SHP77 treated with DMSO at 0.1 percent for 48 hours (cell line): ENCODE data around the gene ST7.

Experiments used
- DNase-seq: peaks from one replicate; lab custom pipeline; 2025; lab: John Stamatoyannopoulos, UW

Gene ST7

DNA sequence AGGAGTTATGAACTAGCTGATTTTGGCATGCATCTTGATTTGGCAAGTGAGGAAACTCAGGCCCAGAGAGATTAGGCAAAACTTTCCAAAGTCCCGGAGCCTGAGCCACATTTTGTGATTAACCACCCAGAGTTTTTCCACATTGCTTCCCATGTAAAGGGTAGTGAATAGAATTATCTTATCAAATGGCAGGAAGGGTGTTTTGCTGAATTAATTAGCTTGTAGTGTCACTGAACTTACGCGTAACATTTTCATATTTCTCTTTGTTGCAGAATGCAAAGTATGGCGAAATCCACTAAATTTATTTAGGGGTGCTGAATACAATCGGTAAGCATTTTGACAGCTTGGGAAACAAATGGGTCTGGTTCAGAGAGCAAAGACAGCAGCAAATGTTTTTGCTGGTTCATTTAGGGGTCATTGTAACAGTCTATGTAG, 176.2 kb downstream of the ST7 start:
- no peak for DNase-seq

DNA sequence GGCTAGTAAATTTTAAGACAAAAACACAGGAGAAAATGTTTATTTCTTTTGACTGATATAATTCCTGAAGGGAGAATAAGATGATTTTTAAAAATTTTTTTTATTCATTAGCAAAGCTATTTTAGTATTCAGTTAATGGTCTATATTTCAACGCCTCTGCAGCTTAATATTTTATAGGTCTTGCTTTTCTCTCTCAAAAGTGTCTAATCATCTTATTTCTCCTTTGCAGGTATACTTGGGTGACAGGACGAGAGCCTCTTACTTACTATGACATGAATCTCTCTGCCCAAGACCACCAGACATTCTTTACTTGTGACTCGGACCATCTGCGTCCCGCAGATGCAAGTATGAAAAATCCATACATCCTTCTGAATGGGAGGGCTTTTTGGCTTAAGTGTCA, 177.0 kb downstream of the ST7 start:
- DNase-seq = no peak

DNA sequence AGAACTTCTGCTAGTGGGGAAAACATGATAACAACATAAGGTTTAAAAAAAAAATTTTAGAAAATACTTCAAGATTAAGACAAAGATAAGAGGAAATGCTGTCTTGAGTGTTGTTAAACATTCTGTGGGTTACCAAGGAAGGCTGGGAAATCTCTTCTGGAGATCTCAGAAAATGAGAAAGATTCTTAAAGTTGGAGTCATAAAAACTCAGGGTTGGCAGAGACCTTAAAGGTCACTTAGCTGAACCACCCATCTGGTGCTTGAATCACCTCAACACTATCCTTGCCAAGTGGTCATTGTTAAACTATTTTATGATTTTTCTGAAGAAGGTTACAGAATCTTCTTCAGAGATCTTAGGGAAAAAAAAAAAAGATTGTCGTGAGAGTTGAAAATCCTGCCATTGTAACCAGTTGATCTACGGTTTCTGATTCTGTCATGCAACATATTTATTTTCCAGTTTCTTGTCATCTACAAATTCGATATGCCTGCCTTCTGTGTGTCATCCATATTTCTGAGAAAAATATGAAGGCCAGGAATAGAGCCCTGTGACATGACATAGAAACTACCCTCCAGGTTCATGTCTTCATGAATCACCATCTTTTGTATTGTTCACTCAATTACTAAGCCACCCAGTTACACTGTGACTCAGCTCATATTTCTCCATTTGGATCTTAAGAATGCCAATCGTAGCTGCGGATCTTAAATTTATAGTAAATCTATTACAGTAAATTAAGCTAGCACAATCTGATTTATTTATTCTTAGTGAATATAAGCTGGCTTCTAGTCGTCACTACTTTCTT, 179.2 kb downstream of the ST7 start:
- DNase-seq = no peak

DNA sequence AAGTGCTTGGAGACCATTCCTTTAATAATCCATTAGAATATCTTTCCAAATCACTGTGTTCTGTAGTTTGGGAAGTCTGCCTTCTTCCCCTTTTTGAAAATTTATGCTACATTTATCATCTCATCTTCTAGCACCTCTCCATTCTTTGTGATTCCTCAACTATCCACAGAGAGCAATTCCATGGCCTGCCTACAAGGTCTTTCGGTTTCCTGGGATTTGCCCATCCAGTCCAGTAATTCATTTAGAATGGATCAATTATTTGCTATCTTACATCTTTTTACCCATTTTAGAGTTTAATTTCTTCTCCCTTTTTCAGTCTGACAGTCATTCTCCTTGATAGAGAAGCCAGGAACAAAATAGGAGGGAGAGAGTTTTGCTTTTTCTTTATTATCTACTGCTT, 179.8 kb downstream of the ST7 start:
- no peak for DNase-seq

DNA sequence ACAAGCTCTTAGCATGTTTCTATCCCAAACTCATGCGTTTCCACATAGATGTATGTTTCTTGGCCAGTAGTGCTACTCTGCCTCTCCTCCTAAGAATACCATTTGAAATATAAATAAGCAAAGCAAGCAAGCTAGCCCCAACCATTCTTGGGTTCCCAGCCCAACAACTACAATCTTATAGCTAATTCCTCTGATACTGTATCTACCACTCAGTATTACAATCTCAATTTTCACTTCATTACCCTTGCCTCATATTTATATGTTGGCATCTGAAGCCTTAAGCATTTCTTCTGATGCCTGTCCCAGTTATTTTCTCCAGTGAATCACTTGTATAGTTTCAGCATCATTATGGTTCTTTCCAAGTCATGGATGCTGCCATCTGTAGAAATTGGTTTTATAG, 181.1 kb downstream of the ST7 start:
- no peak for DNase-seq

DNA sequence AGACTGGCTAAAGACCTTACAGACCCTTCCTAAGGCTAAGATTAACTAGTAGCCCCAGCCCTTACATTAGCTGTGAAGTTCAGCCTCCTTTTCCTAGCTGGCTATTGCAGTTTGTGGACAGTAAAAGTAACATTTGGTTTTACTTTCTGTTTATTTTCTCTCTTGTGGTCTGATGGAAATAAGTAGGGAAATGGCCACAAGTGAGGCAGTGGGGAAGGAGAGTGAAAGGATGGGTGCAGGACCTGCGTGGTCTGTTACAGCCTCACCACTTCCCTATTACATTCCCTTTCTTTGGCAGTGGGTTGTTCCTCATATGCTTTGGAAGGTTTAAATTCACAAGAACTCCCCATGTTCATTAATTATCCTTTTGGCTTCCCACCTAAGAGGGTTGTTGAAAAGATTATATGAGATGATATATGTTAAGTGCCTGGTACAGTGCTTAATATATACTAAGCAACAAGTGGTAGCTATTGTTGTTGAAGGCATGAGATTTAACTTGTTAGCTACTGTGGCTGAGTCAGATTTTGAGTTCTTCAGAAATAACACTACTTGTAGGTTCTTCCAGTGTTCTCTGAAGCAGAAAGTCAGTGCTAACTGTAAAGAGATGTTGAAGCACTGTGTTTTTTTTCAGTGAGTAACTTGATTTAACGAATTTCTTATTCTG, 181.7 kb downstream of the ST7 start:
- DNase-seq = no peak

DNA sequence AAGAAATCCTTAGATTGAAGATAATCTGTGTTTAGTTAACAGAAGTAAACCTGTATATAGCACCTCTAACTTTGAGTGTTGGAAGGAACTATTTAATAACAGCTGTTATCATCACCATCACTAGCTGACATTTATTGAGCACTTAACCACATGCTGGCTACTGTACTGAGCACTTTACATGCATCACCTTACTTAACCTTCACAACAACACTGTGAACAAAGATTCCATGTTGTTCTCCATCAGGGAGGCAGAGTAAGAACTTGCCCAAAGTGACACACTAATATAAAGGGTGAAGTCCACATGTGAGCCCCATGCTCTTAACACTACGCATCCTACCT, 182.2 kb downstream of the ST7 start:
- DNase-seq = no peak

DNA sequence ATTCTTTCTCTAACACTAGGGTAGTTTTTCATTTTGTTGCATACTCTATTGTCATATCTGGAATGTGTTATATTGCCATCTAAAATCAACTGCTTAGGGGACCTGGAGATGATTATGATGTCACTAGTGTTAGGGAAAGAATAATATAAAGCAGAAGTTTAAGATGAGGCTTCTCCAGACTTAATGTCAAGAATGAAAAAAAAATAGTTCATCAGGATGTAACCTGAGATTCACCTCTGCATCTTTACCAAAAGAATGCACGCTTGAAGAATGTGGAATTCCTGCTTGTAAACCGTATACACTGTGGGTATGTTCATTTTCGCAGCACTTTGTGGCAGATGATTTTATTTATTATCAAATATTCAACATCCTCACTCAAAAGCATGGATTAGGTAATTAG, 184.6 kb downstream of the ST7 start:
- no peak for DNase-seq

DNA sequence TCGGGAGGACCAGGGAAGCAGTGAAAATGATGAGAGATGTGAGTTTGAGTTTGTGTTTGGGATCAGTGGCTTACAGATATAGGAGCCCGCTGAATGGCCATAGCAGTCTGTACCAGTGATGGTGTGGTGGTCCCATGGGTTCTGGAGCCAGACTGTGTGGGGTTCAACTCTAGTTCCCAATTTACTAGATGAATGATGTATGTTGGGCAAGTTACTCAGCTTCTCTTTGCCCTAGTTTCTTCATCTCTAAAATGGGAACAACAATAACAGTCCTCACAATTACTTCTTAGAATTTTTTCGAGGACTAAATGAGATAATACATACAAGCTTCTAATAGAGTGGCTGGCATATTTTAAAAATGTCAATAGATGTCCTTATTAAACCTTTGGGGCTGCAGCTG, 185.2 kb downstream of the ST7 start:
- DNase-seq = no peak

DNA sequence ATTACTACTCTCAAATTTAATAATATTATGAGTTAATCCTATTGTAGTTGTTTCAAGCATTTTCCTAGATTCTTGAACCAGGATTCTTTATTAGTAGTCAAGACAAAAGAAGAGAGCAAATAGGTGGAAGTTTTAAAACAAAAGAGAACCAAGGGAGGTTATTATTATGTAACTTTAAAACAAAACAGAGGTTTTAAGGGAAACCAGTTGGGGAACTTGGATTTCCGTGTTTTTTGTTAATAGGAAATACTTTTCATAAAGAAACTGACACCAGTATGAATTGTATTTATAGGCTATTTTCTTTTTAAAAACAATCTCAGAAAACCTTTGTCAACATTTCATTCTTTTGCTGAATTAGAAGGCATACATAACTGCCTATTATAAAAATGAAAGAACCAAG, 185.7 kb downstream of the ST7 start:
- DNase-seq = no peak

DNA sequence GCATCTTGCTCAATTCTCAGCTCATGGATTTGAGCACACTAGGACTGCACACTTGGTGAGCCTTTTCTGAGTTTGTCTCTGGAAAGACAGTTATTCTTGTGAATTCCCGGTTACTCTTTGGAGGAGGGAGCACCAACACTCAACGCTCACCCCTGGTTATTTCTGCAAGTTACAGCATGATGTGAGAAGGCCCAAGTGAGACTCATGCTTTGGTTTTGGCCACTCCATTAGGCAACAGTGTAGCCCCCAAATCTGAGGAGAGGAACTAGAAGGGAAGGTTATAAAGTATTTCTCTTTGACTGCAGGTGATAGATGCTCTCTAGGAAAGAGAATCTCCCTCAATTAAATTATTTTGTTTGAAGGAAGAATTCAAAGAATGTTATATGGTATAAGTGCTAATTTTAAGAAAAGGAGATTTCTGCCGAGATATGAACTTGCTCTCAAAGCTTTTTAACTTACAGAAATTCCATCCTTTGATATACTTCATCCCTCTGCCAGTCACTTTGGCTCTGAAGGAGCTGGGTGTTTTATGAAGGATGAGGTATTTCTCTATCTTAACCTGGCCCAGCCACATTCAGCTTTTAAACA, 186.2 kb downstream of the ST7 start:
- no peak for DNase-seq

DNA sequence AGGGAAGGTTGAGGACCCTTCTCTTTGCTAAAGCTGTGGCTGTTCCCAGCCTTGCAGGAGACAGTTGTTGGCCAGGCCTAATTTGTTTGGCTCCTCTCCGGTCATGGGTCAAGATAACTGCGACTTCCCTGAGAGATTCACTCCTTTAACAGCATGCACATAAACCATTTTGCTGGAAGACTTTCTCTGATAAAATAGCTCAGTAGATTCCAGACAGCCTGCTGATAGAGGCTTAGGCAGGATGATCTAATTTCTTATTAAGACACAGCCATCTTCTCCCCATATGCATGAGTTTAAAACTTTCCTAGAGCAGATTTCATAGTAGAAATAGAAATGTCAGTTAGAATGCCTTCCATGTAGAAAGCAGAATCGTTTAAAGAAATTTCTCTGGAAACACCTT, 187.6 kb downstream of the ST7 start:
- no peak for DNase-seq

DNA sequence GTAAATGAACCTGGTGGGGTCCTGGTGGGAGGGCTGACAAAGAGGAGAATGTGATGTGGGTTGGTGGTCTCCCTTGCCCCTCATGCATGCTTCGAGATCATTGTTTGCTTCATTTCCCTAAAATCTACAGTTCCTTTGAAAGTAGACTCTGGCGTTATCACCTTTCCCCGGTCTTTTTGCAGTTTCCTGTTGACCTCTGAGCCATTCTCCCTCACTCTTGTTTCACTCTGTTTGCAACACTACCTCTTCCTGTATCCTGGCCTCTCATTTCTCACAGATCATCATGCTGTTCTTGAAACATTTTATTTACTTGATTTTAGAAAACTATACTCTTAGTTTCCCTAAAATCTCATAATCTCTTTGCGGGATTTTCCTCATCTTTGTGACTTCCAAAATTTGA, 189.8 kb downstream of the ST7 start:
- DNase-seq = no peak

DNA sequence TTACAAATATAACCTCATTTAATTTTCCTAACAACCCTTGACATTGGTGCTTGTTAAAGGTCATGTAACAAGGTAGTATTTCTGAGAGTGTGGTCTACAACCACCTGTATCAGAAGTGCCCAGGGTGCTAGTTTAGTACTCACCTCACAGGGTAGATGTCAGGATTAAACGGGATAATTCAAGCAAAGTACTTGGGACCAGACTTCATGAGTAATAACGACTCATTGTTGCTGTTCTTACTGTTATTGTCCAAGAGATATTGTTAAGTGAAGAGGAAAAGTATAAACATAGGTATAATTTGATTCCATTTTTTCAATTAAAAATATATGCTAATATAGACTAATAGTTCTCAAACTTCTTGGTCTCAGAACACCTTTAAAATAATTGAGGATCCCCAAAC, 190.3 kb downstream of the ST7 start:
- DNase-seq = no peak

DNA sequence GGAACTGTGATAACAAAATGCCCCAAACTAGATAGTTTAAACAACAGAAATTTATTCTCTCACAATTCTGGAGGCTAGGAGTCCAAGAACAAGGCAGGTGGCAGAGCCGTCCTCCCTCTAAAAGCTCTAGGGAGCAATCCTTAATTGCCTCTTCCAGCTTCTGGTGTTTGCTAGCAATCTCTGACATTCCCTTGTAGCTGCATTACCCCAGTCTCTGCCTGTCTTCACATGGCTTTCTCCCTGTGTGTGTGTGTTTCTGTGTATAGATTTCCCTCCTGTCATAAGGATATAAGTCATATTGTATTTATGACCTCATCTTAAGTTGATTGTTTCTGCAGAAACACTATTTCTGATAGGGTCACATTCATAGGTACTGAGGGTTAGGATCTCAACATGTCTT, 192.0 kb downstream of the ST7 start:
- no peak for DNase-seq

DNA sequence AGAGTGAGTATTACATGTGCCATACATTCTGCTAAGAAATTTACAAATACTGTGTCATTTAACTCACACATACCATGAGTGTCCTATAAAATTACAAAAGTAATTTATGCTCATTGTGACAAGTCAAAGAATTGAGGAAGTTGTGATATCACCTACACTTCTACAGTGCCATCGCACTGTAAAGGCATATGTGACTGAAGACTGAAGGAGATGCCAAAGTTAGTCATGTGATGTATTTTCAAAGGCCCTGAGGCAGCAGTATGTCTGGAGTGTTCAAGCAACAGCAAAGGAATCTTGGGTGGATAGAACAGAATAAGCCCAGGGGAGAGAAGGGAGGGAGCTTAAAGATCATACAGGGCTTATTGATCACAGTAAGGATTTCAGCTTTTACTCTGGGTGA, 192.8 kb downstream of the ST7 start:
- no peak for DNase-seq

DNA sequence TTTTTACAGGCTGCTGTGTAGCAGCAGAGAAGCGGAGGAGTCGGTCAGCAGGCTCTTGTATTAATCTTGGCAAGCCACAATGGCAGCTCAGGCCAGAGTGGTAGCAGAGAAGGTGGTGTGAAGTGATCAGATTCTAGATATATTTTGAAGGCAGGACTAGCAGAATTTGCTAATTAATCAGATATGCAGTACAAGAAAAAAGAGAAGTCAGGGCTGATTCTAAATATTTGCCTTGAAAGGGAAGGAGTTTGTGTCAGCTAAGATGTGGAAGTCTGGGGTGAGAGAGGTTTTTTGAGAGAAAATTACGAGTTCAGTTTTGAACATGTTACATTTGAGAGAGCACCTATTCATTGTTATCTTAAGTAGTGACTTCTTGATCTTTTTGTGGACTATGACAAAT, 193.2 kb downstream of the ST7 start:
- no peak for DNase-seq

DNA sequence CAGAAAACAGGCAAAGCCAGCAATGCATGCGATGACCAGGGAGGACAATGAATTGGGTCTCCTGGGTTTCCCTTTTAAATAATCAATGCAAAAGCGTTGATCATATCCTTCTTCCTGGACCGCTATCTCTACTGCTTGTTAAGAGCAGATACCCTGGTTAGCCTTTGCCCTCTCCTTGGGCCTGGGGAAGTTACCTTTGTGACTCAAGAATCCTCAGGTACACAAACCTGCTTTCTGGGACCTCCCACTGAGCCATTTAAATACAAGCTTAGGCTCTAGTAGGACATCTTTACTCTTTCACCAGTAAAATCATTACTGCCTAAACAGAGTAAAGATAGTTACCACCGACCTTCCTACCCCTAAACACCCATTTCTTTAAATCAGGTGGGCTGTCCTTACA, 195.7 kb downstream of the ST7 start:
- DNase-seq = no peak

DNA sequence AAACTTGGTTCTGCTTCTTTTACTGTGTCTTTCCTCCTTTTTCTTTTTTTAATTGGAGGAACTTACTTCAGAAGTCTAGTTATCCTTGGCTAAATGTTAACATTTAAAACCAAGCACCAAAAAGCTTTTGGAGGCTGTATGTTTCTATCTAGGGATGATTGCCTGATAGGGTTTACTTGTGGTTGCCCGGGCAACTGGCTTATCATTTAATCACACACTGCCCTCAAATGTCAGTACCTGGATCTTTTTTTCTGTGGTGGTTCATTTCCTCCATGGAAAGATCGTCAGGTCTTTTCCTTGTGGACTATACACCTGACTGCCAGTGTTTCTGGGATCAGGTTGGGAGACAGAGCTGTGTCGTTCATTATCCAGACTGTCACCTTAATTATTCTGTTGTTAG, 196.4 kb downstream of the ST7 start:
- DNase-seq = no peak

DNA sequence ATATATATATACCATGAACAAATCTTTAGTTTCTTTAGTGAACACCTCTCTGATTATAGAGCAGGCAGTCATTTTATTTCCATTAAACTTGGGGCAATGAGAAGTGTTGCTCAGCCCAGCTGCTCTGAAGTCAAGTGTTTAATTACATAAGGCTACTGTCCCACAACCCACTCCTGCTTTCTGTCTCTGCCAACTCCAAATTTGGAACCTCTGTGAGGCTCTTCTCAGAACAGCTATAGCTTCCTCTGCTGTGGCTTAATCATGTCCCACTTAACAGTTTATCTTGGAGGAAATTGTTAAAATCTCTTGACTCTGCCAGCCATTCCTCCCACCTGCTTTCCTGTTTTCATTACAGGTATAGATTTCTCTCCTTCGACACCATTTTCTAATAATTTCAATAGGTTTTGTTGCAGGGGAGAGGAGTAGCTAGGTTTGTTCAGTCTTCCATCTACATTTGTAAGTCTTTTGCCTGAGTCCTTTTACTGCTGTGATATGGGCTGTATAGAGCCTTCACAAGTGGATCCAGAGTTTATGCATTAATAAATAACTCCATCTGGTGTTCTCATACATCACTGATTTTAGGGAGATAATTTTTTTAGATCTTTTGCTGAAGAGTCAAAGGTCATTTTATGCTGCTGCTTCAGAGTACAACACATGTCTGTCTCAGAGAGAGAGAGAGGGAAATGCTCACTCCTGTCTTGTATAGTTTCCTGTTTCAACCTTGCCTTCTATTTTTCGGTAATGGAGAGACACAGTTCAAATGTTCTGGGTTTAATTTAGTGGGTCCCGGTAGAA, 199.1 kb downstream of the ST7 start:
- no peak for DNase-seq

DNA sequence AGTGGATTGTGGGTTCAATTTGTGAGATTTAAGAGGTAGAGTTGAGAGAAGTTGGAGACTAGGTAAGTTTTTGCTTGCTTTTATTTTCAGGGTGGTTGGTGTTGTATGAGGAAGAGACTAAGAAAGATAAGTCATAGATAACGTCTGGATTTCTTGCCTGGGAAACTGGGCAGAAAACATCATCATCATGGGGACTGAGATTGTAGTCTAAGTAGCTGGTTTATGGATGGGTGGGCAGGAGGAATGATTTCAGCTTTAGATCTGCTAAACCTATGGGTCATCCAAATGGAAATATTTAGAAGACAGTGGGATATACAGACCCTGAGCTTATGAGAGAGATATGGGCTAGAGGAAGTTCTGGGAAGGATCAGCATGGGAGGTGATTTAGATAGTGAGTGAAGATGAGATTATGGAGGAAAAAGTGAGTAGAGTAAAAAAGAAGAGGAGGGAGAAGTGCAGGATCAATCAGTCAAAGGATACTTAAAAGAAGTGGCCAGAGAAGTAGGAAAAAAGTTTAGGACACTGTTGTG, 199.8 kb downstream of the ST7 start:
- no peak for DNase-seq

DNA sequence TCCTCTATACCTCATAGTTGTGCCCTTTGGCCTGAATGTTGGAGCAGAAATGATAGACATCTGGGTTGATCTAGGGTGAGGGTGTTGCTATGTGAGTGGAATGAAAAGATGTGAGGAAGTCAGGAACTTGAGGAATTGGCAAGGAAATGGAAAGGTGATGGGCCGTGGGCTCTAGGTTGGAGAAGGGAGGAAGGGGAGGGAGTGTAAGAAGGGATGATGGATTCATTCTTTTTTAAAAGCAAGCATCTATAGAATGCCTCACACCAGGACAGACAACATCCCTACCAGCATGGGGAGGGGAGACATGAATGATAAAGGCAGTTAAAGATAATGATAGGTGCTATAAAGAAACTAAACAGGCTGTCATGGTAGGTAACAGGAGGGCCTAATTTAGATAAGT, 201.4 kb downstream of the ST7 start:
- DNase-seq = no peak

DNA sequence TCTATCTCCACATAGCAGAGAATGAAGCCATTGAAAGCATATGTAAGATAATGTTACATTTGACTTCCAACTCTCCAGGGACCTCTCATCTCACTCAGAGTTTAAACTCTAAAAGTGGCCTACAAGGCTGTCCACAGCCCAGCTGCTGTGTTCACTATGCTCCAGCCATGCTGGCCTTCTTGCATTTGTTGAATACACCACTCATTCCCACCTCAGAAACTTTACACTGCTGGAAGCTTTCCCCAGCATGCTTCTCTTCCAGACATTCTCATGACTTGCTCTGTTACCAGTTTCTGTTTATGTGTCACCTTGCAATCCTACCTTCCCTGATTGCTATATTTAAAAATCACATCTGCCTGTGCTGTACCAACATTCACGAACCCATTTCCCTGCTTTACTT, 202.4 kb downstream of the ST7 start:
- no peak for DNase-seq
